ENCODE data around the gene EDARADD.
A peak's percentile ranks its signal among the peaks of the same experiment; 100 is the strongest.
"Not testable (repeated sequence)": the region's sequence is repeated elsewhere in the genome, so short reads cannot be mapped to it uniquely, and the experiment has no call there.

The EDARADD gene

GRCh38 chr1:236484310-236484971 lies 90.4 kb downstream of the EDARADD start:
- H3K9ac ChIP-seq (ENCODE audit: low read length): no peak overlapping the region
- no peaks in the 10 kb centered on the region for H4K20me1 ChIP-seq (ENCODE audit: insufficient read depth, low read length)
- H3K9me3 ChIP-seq (ENCODE audit: insufficient read depth, low read length): no peaks in the 10 kb centered on the region
- no peak overlapping the region for H3K4me3 ChIP-seq (ENCODE audit: low read length)
- H3K36me3 ChIP-seq (replicated peaks; ENCODE audit: low read depth, low read length): no peaks in the 10 kb centered on the region
- TF ChIP-seq EZH2phosphoT487 (IDR thresholded peaks at IDR 0.05; ENCODE audit: low read depth) (no peak), CTCF (IDR thresholded peaks at IDR 0.05; ENCODE audit: low read depth, low read length) (no peak)
- peaks cover 44% of the 10 kb centered on the region for H3K27me3 ChIP-seq (ENCODE audit: low read depth, low read length)
- H3K4me1 ChIP-seq (ENCODE audit: low read length): no peaks in the 10 kb centered on the region
- H3K27ac ChIP-seq (ENCODE audit: low read length): no peak overlapping the region
- no peaks in the 10 kb centered on the region for H3K79me2 ChIP-seq (ENCODE audit: low read length)
- H3K4me2 ChIP-seq (ENCODE audit: low read length): no peak overlapping the region
- no peak overlapping the region for H2AFZ ChIP-seq (ENCODE audit: low read depth, low read length)

GRCh38 chr1:236486356-236487002 lies 92.4 kb downstream of the EDARADD start:
- Histone ChIP-seq H3K27ac (ENCODE audit: low read length) (no peak overlapping the region), H3K27me3 (ENCODE audit: low read depth, low read length) (peaks cover 42% of the 10 kb centered on the region), H3K36me3 (replicated peaks; ENCODE audit: low read depth, low read length) (no peaks in the 10 kb centered on the region), H3K4me1 (ENCODE audit: low read length) (no peaks in the 10 kb centered on the region), H2AFZ (ENCODE audit: low read depth, low read length) (no peak overlapping the region), H3K4me2 (ENCODE audit: low read length) (no peak overlapping the region), H3K79me2 (ENCODE audit: low read length) (no peaks in the 10 kb centered on the region), H4K20me1 (ENCODE audit: insufficient read depth, low read length) (no peaks in the 10 kb centered on the region), H3K4me3 (ENCODE audit: low read length) (no peak overlapping the region), H3K9ac (ENCODE audit: low read length) (no peak overlapping the region), H3K9me3 (ENCODE audit: insufficient read depth, low read length) (no peaks in the 10 kb centered on the region)
- TF ChIP-seq EZH2phosphoT487 (IDR thresholded peaks at IDR 0.05; ENCODE audit: low read depth): no peak
- TF ChIP-seq CTCF (IDR thresholded peaks at IDR 0.05; ENCODE audit: low read depth, low read length): no peak

GRCh38 chr1:236489161-236489560 lies 95.1 kb downstream of the EDARADD start:
- not testable (repeated sequence) for H4K20me1 ChIP-seq (ENCODE audit: insufficient read depth, low read length); H3K27ac ChIP-seq (ENCODE audit: low read length); H3K4me2 ChIP-seq (ENCODE audit: low read length); H3K79me2 ChIP-seq (ENCODE audit: low read length); H3K9me3 ChIP-seq (ENCODE audit: insufficient read depth, low read length); H3K9ac ChIP-seq (ENCODE audit: low read length); H3K36me3 ChIP-seq (replicated peaks; ENCODE audit: low read depth, low read length); H3K4me1 ChIP-seq (ENCODE audit: low read length); H2AFZ ChIP-seq (ENCODE audit: low read depth, low read length); H3K4me3 ChIP-seq (ENCODE audit: low read length)
- peaks cover 45% of the 10 kb centered on the region for H3K27me3 ChIP-seq (ENCODE audit: low read depth, low read length)

GRCh38 chr1:236489710-236490377 lies 95.8 kb downstream of the EDARADD start:
- no peak overlapping the region for H2AFZ ChIP-seq (ENCODE audit: low read depth, low read length)
- no peaks in the 10 kb centered on the region for H3K9me3 ChIP-seq (ENCODE audit: insufficient read depth, low read length)
- H3K79me2 ChIP-seq (ENCODE audit: low read length): no peaks in the 10 kb centered on the region
- peaks cover 52% of the 10 kb centered on the region for H3K27me3 ChIP-seq (ENCODE audit: low read depth, low read length)
- H3K4me2 ChIP-seq (ENCODE audit: low read length): peak overlapping the region; percentile 20
- no peaks in the 10 kb centered on the region for H4K20me1 ChIP-seq (ENCODE audit: insufficient read depth, low read length)
- H3K27ac ChIP-seq (ENCODE audit: low read length): no peak overlapping the region
- no peak overlapping the region for H3K4me3 ChIP-seq (ENCODE audit: low read length)
- no peak for TF ChIP-seq EZH2phosphoT487 (IDR thresholded peaks at IDR 0.05; ENCODE audit: low read depth)
- TF ChIP-seq CTCF (IDR thresholded peaks at IDR 0.05; ENCODE audit: low read depth, low read length): peak; percentile 88
- H3K36me3 ChIP-seq (replicated peaks; ENCODE audit: low read depth, low read length): no peaks in the 10 kb centered on the region
- H3K9ac ChIP-seq (ENCODE audit: low read length): no peak overlapping the region
- no peaks in the 10 kb centered on the region for H3K4me1 ChIP-seq (ENCODE audit: low read length)

All from OCI-LY3 (cell line).